Measurements from ENCODE around the gene SOX4.

The SOX4 gene

DNA sequence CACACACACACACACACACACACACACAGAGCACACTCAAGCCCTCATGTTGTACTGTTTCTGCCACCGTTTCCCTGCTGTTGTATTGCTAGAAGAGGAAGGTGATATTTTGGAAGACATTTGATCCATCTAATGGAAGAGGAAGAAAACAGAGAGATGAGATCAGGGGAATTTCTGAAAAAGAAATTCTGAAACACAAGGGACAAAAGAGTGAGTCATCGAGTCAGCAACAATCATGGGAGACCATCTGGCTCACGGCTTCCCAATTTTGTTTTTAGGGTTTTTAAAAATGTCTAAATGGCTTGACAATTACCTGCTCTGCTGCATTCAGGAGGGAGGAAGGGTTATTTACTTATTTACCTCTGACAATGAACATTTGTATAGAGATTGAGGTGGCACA is 22.0 kb downstream of the SOX4 start:
- no peak for DNase-seq

GRCh38 chr6:21616005-21616404 is 22.5 kb downstream of the SOX4 start:
- DNase-seq, result no peak

GRCh38 chr6:21625642-21626041 is 32.1 kb downstream of the SOX4 start:
- no peak for DNase-seq

DNA sequence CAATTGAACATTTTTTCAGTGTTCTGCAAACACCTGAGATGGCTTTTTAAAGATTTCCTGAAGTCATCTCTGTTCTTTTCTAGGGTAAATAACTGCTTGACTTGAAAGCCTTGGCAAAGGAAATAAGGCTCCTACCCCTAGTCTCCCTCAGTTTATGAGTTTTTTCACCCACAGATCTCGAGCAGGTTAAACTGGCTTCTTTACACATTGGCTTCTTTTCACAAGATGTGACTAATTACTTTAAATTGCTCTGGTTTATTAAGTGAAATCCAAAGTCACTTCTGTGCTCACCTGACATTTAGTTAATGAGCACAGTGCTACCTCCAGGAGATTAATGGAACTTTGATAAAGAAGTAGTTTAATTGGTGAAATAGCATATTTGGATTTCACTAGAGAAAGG is 33.2 kb downstream of the SOX4 start:
- no peak for DNase-seq

- DNase-seq, result no peak
Observed at GRCh38 chr6:21628160-21628559, 34.6 kb downstream of the SOX4 start.

GRCh38 chr6:21633511-21634109 is 40.1 kb downstream of the SOX4 start:
- DNase-seq, result no peak

- no peak for DNase-seq
Observed at GRCh38 chr6:21634582-21634981, 41.0 kb downstream of the SOX4 start.

- no peak for DNase-seq
Observed at GRCh38 chr6:21636876-21637275, 43.3 kb downstream of the SOX4 start.

- no peak for DNase-seq
Observed at GRCh38 chr6:21639316-21639715, 45.8 kb downstream of the SOX4 start.
